Mucosa of descending colon (tissue), 3 donors: ENCODE measurements around the gene WFS1. TPM values are rescaled to one million over a fixed set of nuclear protein-coding genes. Genes with fewer than 3 reads are reported as not detected.
A peak's percentile ranks its signal among the peaks of the same experiment; 100 is the strongest.

Experiments
- ATAC-seq: fragments of 200-7000 bp; cut with Tn5 transposase; one replicate; pipeline ENCODE4 v1.9.1; 2020; ENCODE audit warnings: mild to moderate bottlenecking, moderate library complexity
- DNase-seq, 3 donors: peaks; one replicate each; pipeline ENCODE4 v3.0.0-alpha.2; 2020
- H3K36me3 ChIP-seq: fragments of 200-600 bp; one replicate; pipeline ENCODE4 v1.8.0; 2021; ENCODE audit warnings: low read depth, mild to moderate bottlenecking
- H3K4me1 ChIP-seq: fragments of 200-600 bp; one replicate; pipeline ENCODE4 v1.8.0; 2021; ENCODE audit warnings: low read depth, mild to moderate bottlenecking
- H3K4me3 ChIP-seq: fragments of 200-600 bp; one replicate; pipeline ENCODE4 v1.8.0; 2021; ENCODE audit warnings: mild to moderate bottlenecking
- H3K9me3 ChIP-seq: fragments of 200-600 bp; one replicate; pipeline ENCODE4 v1.8.0; 2021; ENCODE audit warnings: mild to moderate bottlenecking
- CTCF ChIP-seq: fragments of 200-600 bp; IDR thresholded peaks from one replicate; pipeline ENCODE4 v1.8.0; 2022; ENCODE audit warnings: antibody characterized with exemption, mild to moderate bottlenecking
- intact Hi-C, 2 donors: fragments of 100-400 bp; cut with DNase I in 1 of 2; cut with micrococcal nuclease in 1 of 2; formaldehyde crosslinking; loops; one replicate each; pipeline versions ENCODE4 v1.11.0 to v1.11.1; 2022; cut with DNase I, micrococcal nuclease
- total RNA-seq, 3 donors: library from RNA; stranded (reverse); fragmentation: NEBNext Ultra II Directional in 2 of 3; extraction: Animal tissue kit (Norgen Biotek cat#: 25700) in 2 of 3; gene quantifications; one replicate each; pipeline versions ENCODE4 v1.2.1 to v1.2.4, GENCODE V29; 2021 to 2023
- donor health status: DM: no; HTN: no; CAD: no; lungs with moderate emphysema.
- donor health status: DM: no; HTN: no; CAD: no.
- donor health status: DM: no; HTN: yes; CAD: no.

The WFS1 gene
- total RNA-seq, 3 donors from 2014 or later: 5.8 to 39.2 (median 14.9) TPM

GRCh38 chr4:6271206-6271605 is 1.6 kb downstream of the WFS1 start:
- Histone ChIP-seq H3K36me3 (peaks cover 2% of the 10 kb centered on the region), H3K9me3 (no peaks in the 10 kb centered on the region), H3K4me1 (peaks cover 10% of the 10 kb centered on the region), H3K4me3 (no peak overlapping the region)
- intact Hi-C loops: no loop called here
- TF ChIP-seq CTCF: no peak
- no peak for DNase-seq
- no peak for ATAC-seq

- intact Hi-C loops: no loop called here
- Histone ChIP-seq H3K9me3 (no peaks in the 10 kb centered on the region), H3K4me1 (peaks cover 10% of the 10 kb centered on the region), H3K36me3 (peaks cover 2% of the 10 kb centered on the region), H3K4me3 (no peak overlapping the region)
- no peak for TF ChIP-seq CTCF
- peak in 1 of 3 donors; percentile 51 for DNase-seq
- no peak for ATAC-seq
Measured at GRCh38 chr4:6271701-6272465, 2.2 kb downstream of the WFS1 start.

GRCh38 chr4:6272863-6273660 is 3.4 kb downstream of the WFS1 start:
- ATAC-seq (no peak), DNase-seq (peak in 1 of 3 donors; percentile 49)
- Histone ChIP-seq H3K9me3 (no peaks in the 10 kb centered on the region), H3K4me1 (peaks cover 14% of the 10 kb centered on the region), H3K36me3 (peaks cover 2% of the 10 kb centered on the region), H3K4me3 (no peak overlapping the region)
- intact Hi-C loops: no loop called here
- TF ChIP-seq CTCF: no peak

GRCh38 chr4:6273661-6273990 is 4.0 kb downstream of the WFS1 start:
- H3K9me3 ChIP-seq: no peaks in the 10 kb centered on the region
- no peak overlapping the region for H3K4me3 ChIP-seq
- H3K36me3 ChIP-seq: peaks cover 2% of the 10 kb centered on the region
- ATAC-seq (no peak), DNase-seq (no peak)
- no peak for TF ChIP-seq CTCF
- intact Hi-C loops: no loop called here
- peaks cover 20% of the 10 kb centered on the region for H3K4me1 ChIP-seq

- intact Hi-C loops: no loop called here
- Histone ChIP-seq H3K9me3 (no peaks in the 10 kb centered on the region), H3K4me1 (peaks cover 19% of the 10 kb centered on the region), H3K4me3 (no peak overlapping the region), H3K36me3 (no peaks in the 10 kb centered on the region)
- ATAC-seq (no peak), DNase-seq (no peak)
- no peak for TF ChIP-seq CTCF
Measured at GRCh38 chr4:6275351-6275750, 5.7 kb downstream of the WFS1 start.
